GM12864 (cell line): Measurements from ENCODE around the gene PCGF3.

Source experiments
- DNase-seq: peaks from one replicate; pipeline ENCODE4 v3.0.0-alpha.2; 2011; ENCODE audit warnings: low read depth
- H3K4me3 ChIP-seq: 2 replicates; pipeline ENCODE4 v1.5.1; 2011; ENCODE audit warnings: mild to moderate bottlenecking, low read depth, low read length, control low read depth
- TF ChIP-seq, protein P1 (sequence below): IDR thresholded peaks from 2 replicates; pipeline ENCODE4 v1.5.1; 2011; ENCODE audit warnings: low read depth, mild to moderate bottlenecking, moderate library complexity, low read length, control low read depth, inconsistent platforms; ENCODE audit errors: missing control alignments

Gene PCGF3

DNA sequence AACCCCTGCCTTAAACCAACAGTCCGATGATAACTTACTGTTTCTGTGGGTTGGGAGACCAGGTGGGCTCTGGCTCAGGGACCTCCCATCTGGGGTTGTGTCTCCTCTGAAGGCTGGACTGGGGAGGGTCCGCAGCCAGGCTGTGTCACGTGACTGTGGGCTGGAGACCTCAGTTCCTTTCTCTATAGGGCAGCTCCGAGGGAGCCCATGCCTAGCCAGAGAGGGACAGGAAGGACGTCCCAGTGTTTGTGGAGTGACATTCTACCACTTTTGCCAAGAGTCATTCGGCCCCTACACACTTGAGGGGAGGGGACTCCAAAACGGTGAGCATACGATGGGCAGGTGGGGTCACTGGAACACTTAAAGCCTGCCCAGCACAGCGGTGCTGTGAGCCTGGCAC, 4.5 kb downstream of the PCGF3 start:
- H3K4me3 ChIP-seq: no peak overlapping the region
- TF ChIP-seq, protein P1, sequence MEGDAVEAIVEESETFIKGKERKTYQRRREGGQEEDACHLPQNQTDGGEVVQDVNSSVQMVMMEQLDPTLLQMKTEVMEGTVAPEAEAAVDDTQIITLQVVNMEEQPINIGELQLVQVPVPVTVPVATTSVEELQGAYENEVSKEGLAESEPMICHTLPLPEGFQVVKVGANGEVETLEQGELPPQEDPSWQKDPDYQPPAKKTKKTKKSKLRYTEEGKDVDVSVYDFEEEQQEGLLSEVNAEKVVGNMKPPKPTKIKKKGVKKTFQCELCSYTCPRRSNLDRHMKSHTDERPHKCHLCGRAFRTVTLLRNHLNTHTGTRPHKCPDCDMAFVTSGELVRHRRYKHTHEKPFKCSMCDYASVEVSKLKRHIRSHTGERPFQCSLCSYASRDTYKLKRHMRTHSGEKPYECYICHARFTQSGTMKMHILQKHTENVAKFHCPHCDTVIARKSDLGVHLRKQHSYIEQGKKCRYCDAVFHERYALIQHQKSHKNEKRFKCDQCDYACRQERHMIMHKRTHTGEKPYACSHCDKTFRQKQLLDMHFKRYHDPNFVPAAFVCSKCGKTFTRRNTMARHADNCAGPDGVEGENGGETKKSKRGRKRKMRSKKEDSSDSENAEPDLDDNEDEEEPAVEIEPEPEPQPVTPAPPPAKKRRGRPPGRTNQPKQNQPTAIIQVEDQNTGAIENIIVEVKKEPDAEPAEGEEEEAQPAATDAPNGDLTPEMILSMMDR: no peak
- no peak for DNase-seq

DNA sequence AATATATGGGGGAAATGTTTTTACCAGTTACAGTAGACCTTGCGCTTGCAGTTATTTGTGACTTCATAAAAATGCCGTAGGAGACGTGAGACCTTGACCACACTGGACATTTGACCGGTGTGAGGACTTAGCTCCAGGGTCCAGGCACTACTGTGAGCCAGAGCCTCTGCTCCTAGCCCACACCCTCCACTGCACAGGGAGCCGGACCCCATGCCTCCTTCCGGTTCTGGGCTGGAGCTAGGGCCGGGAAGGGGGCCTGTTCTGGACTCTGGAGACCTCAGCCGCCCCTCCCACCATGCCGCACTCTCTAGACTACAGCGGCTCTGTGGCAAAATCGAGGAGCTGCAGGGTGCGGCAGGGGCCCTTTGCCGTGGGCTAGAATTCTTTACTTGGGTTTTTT, 5.3 kb downstream of the PCGF3 start:
- TF ChIP-seq, protein P1: no peak
- DNase-seq: no peak

DNA sequence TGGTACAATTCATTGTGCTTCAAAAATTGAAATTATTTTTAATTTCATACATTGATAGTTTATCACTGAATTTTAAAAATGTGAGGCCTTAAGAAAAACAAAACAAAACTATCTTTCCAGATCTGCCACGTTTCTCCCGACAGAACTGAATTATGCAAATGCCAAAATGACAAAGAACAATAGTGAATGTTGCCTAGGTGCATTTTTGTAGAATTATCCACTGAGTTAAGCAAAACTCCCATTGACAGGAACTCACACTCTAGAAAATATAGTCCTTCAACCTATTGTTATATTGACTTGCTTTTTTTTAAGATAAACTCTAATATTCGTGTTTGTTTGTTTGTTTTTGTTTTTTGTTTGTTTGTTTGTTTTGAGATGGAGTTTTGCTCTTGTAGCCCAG, 6.5 kb downstream of the PCGF3 start:
- no peak for DNase-seq
- H3K4me3 ChIP-seq: no peak overlapping the region
- TF ChIP-seq, protein P1: no peak

More for the DNA sequence above, 5.3 kb downstream of the PCGF3 start:
- no peak overlapping the region for H3K4me3 ChIP-seq

DNA sequence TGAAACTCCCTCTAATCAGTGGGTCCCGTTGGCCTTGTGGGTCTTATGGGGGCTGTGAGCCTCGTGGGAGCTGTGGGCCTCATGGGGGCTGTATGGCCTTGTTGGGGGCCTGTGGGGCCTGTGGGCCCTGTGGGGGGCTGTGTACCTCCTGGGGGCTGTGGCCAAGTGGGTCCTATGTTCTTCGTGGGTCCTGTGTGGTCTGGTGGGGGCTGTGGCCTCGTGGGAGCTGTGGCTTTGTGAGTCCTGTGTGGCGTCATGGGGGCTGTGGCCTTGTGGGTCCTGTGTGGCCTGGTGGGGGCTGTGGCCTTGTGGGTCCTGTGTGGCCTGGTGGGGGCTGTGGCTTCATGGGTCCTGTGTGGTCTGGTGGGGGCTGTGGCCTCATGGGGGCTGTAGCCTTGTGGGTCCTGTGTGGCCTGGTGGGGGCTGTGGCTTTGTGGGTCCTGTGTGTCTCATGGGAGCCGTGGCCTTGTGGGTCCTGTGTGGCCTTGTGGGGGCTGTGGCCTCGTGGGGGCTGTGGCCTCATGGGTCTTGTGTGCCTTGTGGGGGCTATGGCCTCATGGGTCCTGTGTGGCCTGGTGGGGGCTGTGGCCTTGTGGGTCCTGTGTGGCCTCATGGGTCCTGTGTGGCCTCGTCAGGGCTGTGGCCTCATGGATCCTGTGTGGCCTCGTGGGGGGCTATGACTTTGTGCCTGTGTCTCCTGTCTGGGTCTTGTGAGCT, 7.4 kb downstream of the PCGF3 start:
- TF ChIP-seq, protein P1: no peak
- no peak for DNase-seq
- H3K4me3 ChIP-seq: no peak overlapping the region

DNA sequence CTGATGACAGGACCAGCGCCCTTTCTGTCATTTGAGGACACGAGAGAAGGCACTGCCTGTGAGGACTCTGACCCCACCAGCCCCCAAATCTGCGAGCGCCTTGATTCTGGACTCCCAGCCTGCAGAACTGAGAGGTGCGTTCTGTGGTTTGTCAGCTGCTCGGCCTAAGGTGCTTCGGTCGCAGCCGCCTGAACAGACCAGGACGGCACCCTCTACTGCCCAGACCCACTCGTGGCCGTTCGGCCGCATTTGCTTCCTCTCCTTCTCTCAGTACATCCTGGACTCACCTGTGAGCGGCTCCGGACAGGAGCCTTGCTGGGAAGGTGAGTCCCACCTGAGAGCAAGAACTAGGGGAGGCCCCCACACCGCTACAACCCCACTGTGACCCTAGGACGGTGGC, 8.5 kb downstream of the PCGF3 start:
- no peak overlapping the region for H3K4me3 ChIP-seq
- TF ChIP-seq, protein P1: no peak
- DNase-seq: no peak

DNA sequence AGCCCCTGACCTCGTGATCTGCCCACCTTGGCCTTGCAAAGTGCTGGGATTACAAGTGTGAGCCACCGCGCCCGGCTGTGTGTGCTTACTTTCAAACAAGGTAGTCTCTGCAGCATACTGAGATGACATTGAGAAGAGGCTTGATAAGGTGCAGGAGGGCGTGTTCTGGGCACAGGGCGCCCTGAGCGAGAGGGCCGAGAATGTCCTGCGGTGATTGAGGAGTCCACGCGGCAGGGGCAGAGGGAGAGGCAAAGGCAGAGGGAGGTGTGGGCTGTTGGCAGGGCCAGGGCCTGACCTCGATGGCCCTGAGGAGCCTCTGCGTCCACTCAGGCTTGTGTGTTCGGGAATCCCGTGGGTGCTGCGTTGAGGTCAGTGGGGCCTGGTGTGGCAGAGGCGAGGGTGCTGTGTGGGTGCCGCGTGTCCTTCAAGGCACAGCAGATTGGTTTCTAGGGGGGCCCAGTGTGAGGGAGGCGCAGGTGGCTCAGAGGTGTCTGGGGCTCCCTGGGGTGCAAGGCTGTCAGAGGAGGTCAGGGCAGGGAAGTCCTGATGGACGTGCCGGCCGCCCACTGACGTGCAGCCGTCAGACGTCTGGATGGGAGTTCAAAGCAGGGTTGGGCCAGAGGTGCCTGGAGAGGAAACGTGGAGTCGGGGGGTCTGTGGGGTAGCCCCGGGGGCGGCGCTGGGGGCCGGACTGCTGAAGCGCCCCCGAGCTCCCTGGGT, 12.1 kb downstream of the PCGF3 start:
- H3K4me3 ChIP-seq: no peak overlapping the region
- TF ChIP-seq, protein P1: no peak
- DNase-seq: no peak
